ENCODE results near the gene RPIA.

DNA sequence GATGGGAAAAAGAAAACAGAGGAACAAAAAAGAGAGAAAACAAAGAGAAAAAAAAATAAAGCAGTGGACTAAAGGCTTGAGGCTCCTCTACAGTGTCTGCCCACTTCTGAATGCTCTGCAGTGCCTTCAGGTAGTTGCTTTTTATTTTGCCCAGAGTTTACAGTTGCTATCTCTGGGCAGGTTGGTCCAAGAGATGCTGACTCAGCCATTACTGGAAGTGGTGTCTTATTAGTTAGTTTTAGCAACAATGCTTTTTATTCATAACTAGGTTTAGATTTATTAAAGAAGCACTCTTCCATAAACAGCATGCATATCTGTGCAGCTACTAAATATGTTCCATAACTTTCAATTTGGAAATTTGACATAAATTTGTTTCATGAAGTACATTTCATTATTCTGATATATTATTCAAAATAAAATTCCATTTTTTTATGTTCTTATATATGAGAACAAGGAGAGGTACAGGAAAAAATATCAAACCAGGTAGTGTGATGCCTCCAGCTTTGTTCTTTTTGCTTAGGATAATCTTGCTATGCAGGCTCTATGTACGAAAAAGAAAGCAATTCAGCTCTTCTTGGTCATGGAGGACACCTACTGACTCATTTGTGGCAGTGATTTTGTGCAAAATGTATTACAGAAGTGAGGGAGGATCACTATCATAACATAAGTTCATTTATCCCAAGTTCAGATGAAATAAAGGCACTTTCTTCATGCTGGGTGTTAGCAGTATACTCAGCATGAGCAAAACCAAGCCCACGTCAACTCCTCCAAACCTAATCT, 69.5 kb downstream of the RPIA start:
- TF ChIP-seq POLR2A (IDR thresholded peaks at IDR 0.05; ENCODE audit: low read length) (no peak), GATA1 (IDR thresholded peaks at IDR 0.05; ENCODE audit: low read depth, low read length) (no peak)
